ENCODE data around the gene RPS6KA2.

RPS6KA2 gene

DNA sequence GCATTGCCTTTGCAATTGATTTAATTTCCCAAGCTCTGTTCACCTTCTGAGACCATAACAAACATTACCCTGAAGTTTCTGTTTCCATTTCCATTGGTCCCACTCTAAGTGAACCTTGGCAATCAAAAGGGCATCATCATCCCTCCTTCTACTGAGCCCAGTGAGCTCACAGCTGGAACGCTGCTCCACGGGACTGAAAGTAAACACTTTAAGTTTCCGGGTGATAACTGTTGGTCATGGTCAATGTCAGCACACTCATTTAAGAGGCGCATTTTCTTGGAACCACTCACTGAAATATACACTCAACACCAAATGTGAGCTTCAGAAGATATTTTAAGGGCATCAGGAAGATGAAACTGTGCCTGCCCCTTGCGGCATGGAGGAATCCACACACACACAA, 37.1 kb upstream of the RPS6KA2 start:
- Mint-ChIP-seq H3K4me3 (no peak overlapping the region), H3K9me3 (no peaks in the 10 kb centered on the region), H3K36me3 (ENCODE audit: low read depth) (no peaks in the 10 kb centered on the region), H3K4me1 (peaks cover 4% of the 10 kb centered on the region), H3K27me3 (ENCODE audit: low read depth) (peaks cover 23% of the 10 kb centered on the region), H3K27ac (no peak overlapping the region)
- TF ChIP-seq, protein P1, sequence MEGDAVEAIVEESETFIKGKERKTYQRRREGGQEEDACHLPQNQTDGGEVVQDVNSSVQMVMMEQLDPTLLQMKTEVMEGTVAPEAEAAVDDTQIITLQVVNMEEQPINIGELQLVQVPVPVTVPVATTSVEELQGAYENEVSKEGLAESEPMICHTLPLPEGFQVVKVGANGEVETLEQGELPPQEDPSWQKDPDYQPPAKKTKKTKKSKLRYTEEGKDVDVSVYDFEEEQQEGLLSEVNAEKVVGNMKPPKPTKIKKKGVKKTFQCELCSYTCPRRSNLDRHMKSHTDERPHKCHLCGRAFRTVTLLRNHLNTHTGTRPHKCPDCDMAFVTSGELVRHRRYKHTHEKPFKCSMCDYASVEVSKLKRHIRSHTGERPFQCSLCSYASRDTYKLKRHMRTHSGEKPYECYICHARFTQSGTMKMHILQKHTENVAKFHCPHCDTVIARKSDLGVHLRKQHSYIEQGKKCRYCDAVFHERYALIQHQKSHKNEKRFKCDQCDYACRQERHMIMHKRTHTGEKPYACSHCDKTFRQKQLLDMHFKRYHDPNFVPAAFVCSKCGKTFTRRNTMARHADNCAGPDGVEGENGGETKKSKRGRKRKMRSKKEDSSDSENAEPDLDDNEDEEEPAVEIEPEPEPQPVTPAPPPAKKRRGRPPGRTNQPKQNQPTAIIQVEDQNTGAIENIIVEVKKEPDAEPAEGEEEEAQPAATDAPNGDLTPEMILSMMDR (IDR thresholded peaks at IDR 0.05; ENCODE audit: unreplicated experiment in 3 of 3), result no peak

- H3K4me3 Mint-ChIP-seq, result no peak overlapping the region
- H3K4me1 Mint-ChIP-seq, result peaks cover 4% of the 10 kb centered on the region
- no peaks in the 10 kb centered on the region for H3K36me3 Mint-ChIP-seq (ENCODE audit: low read depth)
- H3K27me3 Mint-ChIP-seq (ENCODE audit: low read depth), result peaks cover 29% of the 10 kb centered on the region
- H3K27ac Mint-ChIP-seq, result no peak overlapping the region
- TF ChIP-seq, protein P1 (IDR thresholded peaks at IDR 0.05; ENCODE audit: unreplicated experiment in 3 of 3), result no peak
- no peaks in the 10 kb centered on the region for H3K9me3 Mint-ChIP-seq
Observed at GRCh38 chr6:166663568-166663967, 36.5 kb upstream of the RPS6KA2 start.

DNA sequence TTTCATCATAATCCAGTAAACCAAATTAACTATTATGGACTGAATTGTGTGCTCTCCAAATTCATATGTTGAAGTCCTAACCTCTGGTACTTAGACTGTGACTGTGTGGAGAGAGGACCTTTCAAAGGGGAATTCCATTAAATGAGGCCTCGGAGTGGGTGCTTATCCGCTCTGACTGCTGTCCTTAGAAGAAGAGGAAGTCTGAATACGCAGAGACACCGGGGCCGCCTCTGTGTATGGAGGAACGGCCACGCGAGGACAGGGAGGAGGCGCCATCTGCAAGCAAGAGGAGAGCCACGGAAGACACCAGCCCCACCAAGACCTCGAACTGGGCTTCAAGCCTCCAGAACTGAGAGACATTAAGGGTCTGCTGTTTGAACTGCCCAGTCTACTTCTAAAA, 35.6 kb upstream of the RPS6KA2 start:
- H3K27me3 Mint-ChIP-seq (ENCODE audit: low read depth), result peaks cover 25% of the 10 kb centered on the region
- no peak overlapping the region for H3K27ac Mint-ChIP-seq
- no peak overlapping the region for H3K4me3 Mint-ChIP-seq
- peaks cover 9% of the 10 kb centered on the region for H3K4me1 Mint-ChIP-seq
- TF ChIP-seq, protein P1 (IDR thresholded peaks at IDR 0.05; ENCODE audit: unreplicated experiment in 3 of 3), result no peak
- H3K9me3 Mint-ChIP-seq, result no peaks in the 10 kb centered on the region
- no peaks in the 10 kb centered on the region for H3K36me3 Mint-ChIP-seq (ENCODE audit: low read depth)

GRCh38 chr6:166661327-166662085, 34.5 kb upstream of the RPS6KA2 start:
- Mint-ChIP-seq H3K4me1 (peaks cover 17% of the 10 kb centered on the region), H3K27me3 (ENCODE audit: low read depth) (peaks cover 23% of the 10 kb centered on the region), H3K4me3 (no peak overlapping the region), H3K27ac (no peak overlapping the region), H3K36me3 (ENCODE audit: low read depth) (no peaks in the 10 kb centered on the region), H3K9me3 (no peaks in the 10 kb centered on the region)
- TF ChIP-seq, protein P1 (IDR thresholded peaks at IDR 0.05; ENCODE audit: unreplicated experiment in 3 of 3), result no peak

DNA sequence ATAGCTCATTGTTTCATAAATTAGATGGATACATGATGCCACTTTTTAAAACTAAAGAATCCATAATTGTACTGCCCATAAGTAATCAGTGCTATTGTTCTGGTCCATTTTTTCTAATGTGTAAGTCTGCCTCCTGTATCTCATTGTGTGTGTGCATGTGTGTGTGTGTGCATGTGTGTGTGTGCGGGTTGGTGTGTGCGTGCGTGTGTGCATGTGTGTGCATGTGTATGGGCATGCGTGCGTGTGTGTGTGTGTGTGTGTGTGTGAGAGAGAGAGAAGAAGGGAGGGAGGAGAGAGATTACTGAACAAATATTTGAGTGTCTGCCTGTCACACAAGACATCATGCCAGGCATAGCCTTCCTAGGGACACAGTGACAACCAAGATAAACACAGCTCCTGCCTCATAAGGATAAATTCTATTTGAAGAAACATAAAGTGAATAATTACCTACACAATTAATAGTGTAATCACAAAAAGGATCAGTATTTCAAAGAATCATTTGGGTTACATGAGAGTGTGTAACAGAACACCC, 33.2 kb upstream of the RPS6KA2 start:
- H3K27ac Mint-ChIP-seq, result peak overlapping the region in 2 of 3 experiments; percentile 7 to 21

More for the DNA sequence above, 33.2 kb upstream of the RPS6KA2 start:
- TF ChIP-seq, protein P1 (IDR thresholded peaks at IDR 0.05; ENCODE audit: unreplicated experiment in 3 of 3), result no peak
- no peaks in the 10 kb centered on the region for H3K9me3 Mint-ChIP-seq
- no peak overlapping the region for H3K4me3 Mint-ChIP-seq
- H3K27me3 Mint-ChIP-seq (ENCODE audit: low read depth), result peaks cover 23% of the 10 kb centered on the region
- H3K4me1 Mint-ChIP-seq, result peaks cover 17% of the 10 kb centered on the region
- H3K36me3 Mint-ChIP-seq (ENCODE audit: low read depth), result no peaks in the 10 kb centered on the region
